Inferior parietal cortex (tissue), 1 donor: Measurements from ENCODE around the gene AKIRIN1.
"Not testable (repeated sequence)": the region's sequence is repeated elsewhere in the genome, so short reads cannot be mapped to it uniquely, and the experiment has no call there.

ENCODE experiments used
- DNase-seq: peaks from one replicate; pipeline ENCODE4 v3.0.0-alpha.2; 2016; ENCODE audit errors: extremely low spot score

The AKIRIN1 gene, protein sequence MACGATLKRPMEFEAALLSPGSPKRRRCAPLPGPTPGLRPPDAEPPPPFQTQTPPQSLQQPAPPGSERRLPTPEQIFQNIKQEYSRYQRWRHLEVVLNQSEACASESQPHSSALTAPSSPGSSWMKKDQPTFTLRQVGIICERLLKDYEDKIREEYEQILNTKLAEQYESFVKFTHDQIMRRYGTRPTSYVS

GRCh38 chr1:38990738-38991637, at the start of gene AKIRIN1:
Gene AKIRIN1, plus strand, starts transcription at chr1:38991276. Its CDS starts 105 bp downstream, at chr1:38991381.
- peak; percentile 97 for DNase-seq

DNA sequence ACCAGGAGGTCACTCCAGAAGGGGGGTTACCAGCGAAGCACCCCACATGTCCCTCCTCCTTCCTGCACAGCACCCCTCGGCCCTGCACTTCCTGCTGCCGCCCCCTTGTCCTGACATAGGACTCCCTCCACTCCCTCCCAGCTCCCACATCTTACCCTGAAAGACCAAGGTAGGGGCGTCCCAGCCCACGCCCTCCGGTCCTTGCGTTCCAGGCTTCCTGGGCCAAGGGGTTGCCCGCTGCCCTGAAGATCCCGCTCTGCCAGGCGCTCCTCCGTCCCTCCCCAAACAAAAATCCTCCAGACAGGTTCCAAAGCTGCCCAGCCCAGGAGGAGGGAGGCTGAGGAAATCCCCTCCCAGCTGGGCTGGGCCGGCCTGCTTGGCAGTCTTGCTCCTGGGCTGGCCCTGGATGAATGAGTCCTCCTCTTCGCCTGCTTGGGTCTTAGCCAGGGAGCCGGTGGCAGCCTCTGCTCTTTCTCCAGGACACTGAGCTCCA, 49.5 kb upstream of the AKIRIN1 start, which contains the start of gene RHBDL2:
Gene RHBDL2, minus strand, starts transcription at position 304 of the 493 bp plus-strand sequence. CDS start 22,618 bp downstream, outside the sequence.
- DNase-seq = no peak

- DNase-seq = no peak
These were observed 48.2 kb upstream of the AKIRIN1 start for GRCh38 chr1:38942664-38943428.

- DNase-seq = no peak
These were observed 46.5 kb upstream of the AKIRIN1 start for GRCh38 chr1:38944547-38944946.

DNA sequence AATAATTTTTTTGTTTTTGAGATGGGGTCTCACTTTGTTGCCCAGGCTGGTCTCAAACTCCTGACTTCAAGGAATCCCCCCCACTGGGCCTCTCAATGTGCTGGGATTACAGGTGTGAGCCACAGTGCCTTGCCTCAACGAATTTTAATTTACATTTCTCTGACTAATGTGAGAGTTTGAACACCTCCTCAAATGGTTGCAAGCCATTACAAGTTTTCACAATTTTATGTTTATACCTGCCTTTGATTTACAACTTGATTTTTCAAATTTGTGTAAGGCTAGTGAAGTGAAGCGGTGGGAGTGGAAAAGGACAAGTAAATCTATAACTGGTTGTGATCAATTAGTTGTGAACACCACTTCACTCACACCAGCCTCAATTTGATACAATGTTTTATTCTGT, 40.5 kb upstream of the AKIRIN1 start:
- no peak for DNase-seq

DNA sequence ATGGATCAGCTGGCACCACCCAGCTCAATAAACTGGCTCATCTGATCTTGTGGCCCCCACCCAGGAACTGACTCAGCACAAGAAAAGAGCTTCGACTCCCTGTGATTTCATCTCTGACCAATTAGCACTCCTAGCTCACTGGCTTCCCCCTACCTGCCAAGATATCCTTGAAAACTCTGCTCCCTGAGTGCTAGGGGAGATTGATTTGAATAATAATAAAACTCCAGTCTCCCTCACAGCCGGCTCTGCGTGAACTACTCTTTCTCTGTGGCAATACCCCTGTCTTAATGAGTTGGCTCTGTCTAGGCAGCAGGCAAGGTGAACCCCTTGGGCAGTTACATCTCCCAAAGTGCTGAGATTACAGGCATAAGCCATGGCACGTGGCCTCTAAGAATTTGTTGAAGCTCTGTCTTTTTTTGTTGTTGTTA, 37.6 kb upstream of the AKIRIN1 start:
- no peak for DNase-seq

DNA sequence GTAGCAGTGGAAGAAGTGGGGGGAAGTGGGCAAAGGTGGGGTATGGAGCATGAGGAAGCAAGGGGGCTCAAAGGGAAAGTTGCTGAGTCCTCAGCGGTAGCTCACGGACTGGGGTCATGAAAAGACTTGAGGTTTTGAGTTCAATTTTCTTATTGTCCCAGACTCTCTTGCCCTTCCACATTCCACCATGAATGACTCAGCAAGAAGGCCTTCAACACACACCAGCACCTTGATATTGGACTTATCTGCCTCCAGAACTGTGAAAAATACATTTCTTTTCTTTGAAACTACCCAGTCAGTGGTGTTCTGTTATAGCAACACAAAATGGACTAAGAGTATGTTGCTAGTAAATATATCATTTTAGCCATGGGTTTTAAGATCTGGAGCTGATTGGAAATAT, 32.1 kb upstream of the AKIRIN1 start:
- no peak for DNase-seq

- no peak for DNase-seq
These were observed 29.0 kb upstream of the AKIRIN1 start for GRCh38 chr1:38962113-38962512.

DNA sequence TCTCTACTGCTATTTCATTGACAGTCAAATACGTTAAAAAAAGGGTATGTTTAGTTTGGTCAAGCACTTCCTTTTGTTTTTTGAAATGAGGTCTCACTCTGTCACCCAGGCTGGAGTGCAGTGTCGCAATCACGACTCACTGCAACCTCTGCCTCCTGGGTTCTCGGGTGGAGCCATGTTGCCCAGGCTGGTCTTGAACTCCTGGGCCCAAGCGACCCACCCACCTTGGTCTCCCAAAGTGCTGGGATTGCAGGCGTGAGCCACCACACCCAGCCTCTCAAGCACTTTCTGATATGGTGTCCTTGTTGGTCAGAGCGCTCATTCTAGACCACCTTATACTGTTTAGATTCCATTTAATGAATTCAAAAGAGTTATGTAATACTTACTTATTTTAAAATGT, 28.5 kb upstream of the AKIRIN1 start:
- no peak for DNase-seq

- no peak for DNase-seq
These were observed 26.9 kb upstream of the AKIRIN1 start for GRCh38 chr1:38964140-38964548.

- DNase-seq = not testable (repeated sequence)
These were observed 17.9 kb upstream of the AKIRIN1 start for GRCh38 chr1:38973145-38973544.

DNA sequence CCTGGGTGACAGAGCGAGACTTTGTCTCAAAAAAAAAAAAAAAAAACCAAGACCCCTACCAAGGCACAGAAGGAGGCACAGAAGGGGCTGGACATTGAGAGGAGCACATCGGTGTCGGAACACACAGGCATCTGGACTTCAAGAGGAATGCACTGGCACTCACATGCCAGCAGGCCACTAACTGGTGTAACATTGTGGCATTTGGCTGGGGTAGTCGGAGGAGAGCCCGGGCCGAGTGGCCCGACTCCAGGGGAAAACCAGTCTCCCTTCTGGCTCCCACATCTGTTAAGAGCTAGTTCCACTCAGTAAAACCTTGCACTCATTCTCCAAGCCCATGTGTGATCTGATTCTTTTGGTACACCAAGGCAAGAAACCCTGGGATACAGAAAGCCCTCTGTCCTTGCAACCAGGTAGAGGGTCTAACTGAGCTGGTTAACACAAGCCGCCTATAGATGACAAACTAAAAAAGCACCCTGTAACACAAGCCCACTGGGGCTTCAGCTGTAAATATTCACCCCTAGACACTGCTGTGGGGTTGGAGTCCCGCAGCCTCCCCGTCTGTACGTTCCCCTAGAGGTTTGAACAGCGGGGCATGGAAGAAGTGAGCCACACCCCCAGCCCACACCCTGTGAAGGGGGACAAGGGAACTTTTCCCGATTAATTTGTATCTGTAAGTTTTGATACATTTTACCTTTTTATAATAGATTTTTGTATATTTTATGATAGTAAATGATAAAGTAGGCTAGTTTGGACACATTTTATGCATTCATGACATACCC, 17.2 kb upstream of the AKIRIN1 start:
- no peak for DNase-seq

GRCh38 chr1:38977399-38978244, 13.5 kb upstream of the AKIRIN1 start:
- not testable (repeated sequence) for DNase-seq

- DNase-seq = not testable (repeated sequence)
These were observed 12.9 kb upstream of the AKIRIN1 start for GRCh38 chr1:38978245-38978542.

DNA sequence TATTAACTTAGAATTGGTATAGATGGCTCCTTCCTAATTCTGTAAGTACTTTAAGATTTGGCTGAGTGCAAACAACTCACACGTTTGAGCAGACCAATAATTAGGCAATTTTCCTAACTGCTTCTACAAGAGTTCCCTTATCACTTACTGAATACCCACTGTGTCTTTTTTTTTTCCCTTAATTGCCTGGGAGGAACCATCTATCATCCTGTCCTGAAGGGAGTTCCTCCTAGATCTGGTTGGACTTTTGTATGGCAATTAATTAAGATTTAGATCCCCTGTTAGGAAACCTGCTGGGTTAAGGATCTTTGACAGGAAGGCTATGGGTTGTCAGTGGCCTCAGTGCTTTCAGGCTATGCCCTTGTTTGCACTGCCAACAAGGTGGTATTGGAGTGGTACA, 11.7 kb upstream of the AKIRIN1 start:
- DNase-seq = not testable (repeated sequence)

DNA sequence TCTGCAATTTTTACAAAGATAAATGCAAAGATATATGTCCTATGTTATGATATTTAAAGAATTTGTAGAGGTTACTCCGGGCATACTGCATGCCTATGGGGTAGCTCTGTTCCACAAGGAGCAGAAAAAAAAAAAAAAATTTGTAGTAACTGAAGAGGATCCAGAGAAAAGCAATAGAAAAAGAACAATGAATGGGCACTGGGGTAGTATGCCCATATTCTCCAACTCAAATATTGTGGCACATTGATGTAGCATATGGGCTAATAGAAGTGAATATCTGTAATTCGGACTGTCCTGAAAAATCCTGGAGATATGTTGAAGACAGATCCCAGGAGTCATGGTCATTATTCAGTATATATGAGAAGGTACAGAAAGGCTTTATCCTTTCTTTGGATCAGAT, 1.1 kb upstream of the AKIRIN1 start:
- no peak for DNase-seq

- DNase-seq = peak; percentile 41
These were observed 714 bp upstream of the AKIRIN1 start for GRCh38 chr1:38990386-38990737.

DNA sequence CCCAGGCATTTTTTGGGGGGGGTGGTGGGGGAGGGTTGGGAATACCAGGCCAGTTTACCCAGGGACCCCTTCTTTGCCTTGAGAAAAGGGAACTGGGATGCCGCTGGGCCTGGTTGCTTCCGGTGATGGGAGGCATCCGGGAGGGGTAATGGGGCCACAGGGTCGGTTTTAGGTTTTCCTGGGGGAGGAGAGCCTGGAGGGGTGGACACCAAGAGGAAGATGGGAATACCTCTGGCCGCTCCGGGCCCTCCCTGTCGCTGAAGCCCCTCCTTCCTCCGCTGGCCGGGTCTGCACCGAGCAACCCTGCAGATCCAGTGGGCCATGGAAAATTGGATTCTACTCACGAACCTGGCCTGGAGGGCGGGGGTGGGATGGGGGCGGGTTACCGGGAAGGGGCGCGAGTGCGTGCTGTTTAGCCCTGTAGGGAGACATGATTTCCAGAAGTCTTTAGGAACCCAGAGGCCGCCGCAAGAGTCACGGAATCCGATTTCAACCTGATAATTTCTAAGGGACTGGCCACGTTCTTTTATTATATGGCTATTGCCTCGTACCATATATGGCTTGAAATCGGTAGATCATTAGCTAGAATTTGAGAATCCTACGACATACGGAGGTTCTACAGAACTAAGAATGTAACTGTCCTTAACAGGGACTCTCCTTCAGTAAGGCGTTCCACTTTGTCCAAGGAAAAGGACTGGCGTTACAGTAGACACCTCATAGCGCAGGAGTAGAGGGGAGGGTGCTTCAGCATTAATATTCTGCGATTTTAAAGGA, 749 bp downstream of the AKIRIN1 start:
- peak; percentile 49 for DNase-seq

- DNase-seq = no peak
These were observed 1.5 kb downstream of the AKIRIN1 start for GRCh38 chr1:38992412-38993111.
